ENCODE data around the gene IGHMBP2.
"Not testable (repeated sequence)": the region's sequence is repeated elsewhere in the genome, so short reads cannot be mapped to it uniquely, and the experiment has no call there.

Gene IGHMBP2

GRCh38 chr11:68903288-68904247, at the start of gene IGHMBP2, which contains the start of gene MRPL21:
Gene IGHMBP2, plus strand, starts transcription at chr11:68903891. Its CDS starts 62 bp downstream, at chr11:68903953.
Gene MRPL21, minus strand, starts transcription at chr11:68903832. Its CDS starts 22 bp downstream, at chr11:68903810.
- DNase-seq = peak; percentile 77

GRCh38 chr11:68854273-68854958, 49.3 kb upstream of the IGHMBP2 start:
- DNase-seq = no peak

- DNase-seq = no peak
Observed at GRCh38 chr11:68855205-68855981, 48.3 kb upstream of the IGHMBP2 start.

GRCh38 chr11:68856425-68857030, 47.2 kb upstream of the IGHMBP2 start:
- DNase-seq = not testable (repeated sequence)

GRCh38 chr11:68857037-68857586, 46.6 kb upstream of the IGHMBP2 start:
- no peak for DNase-seq

- DNase-seq = no peak
Observed at GRCh38 chr11:68859123-68859522, 44.6 kb upstream of the IGHMBP2 start.

- DNase-seq = no peak
Observed at GRCh38 chr11:68862421-68862820, 41.3 kb upstream of the IGHMBP2 start.

- no peak for DNase-seq
Observed at GRCh38 chr11:68863553-68864265, 40.0 kb upstream of the IGHMBP2 start.

- no peak for DNase-seq
Observed at GRCh38 chr11:68865241-68865640, 38.5 kb upstream of the IGHMBP2 start.

GRCh38 chr11:68867066-68867465, 36.6 kb upstream of the IGHMBP2 start:
- DNase-seq = no peak

- no peak for DNase-seq
Observed at GRCh38 chr11:68868221-68868835, 35.4 kb upstream of the IGHMBP2 start.

- no peak for DNase-seq
Observed at GRCh38 chr11:68870470-68870869, 33.2 kb upstream of the IGHMBP2 start.

GRCh38 chr11:68872216-68873003, 31.3 kb upstream of the IGHMBP2 start:
- no peak for DNase-seq

- DNase-seq = no peak
Observed at GRCh38 chr11:68878022-68878421, 25.7 kb upstream of the IGHMBP2 start.

GRCh38 chr11:68880851-68881250, 22.8 kb upstream of the IGHMBP2 start:
- DNase-seq = no peak

- no peak for DNase-seq
Observed at GRCh38 chr11:68881320-68881719, 22.4 kb upstream of the IGHMBP2 start.

- DNase-seq = no peak
Observed at GRCh38 chr11:68882391-68882790, 21.3 kb upstream of the IGHMBP2 start.

- not testable (repeated sequence) for DNase-seq
Observed at GRCh38 chr11:68884827-68885226, 18.9 kb upstream of the IGHMBP2 start.

GRCh38 chr11:68889948-68890446, 13.7 kb upstream of the IGHMBP2 start:
- DNase-seq = no peak

Data from activated T-cell treated with anti-CD3 and anti-CD28 coated beads for 4 hours (primary cell).